Measurements from ENCODE around the gene RASEF.

RASEF gene

GRCh38 chr9:83012922-83013838, 49.8 kb downstream of the RASEF start:
- no peak for DNase-seq (ENCODE audit: low read depth in 2 of 2)

- no peak for DNase-seq (ENCODE audit: low read depth in 2 of 2)
Measured at GRCh38 chr9:83012168-83012921, 50.6 kb downstream of the RASEF start.

- DNase-seq (ENCODE audit: low read depth in 2 of 2): no peak
Measured at GRCh38 chr9:83011611-83012010, 51.3 kb downstream of the RASEF start.

- DNase-seq (ENCODE audit: low read depth in 2 of 2): no peak
Measured at GRCh38 chr9:83007521-83008300, 55.2 kb downstream of the RASEF start.

GRCh38 chr9:83006378-83006777, 56.6 kb downstream of the RASEF start:
- DNase-seq (ENCODE audit: low read depth in 2 of 2): no peak

GRCh38 chr9:83005963-83006362, 57.0 kb downstream of the RASEF start:
- DNase-seq (ENCODE audit: low read depth in 2 of 2): no peak

GRCh38 chr9:83005361-83005760, 57.6 kb downstream of the RASEF start:
- DNase-seq (ENCODE audit: low read depth in 2 of 2): no peak

- DNase-seq (ENCODE audit: low read depth in 2 of 2): no peak
Measured at GRCh38 chr9:83002329-83002728, 60.6 kb downstream of the RASEF start.

- no peak for DNase-seq (ENCODE audit: low read depth in 2 of 2)
Measured at GRCh38 chr9:83000765-83001164, 62.2 kb downstream of the RASEF start.

GRCh38 chr9:82998409-82998808, 64.5 kb downstream of the RASEF start:
- no peak for DNase-seq (ENCODE audit: low read depth in 2 of 2)

GRCh38 chr9:82997476-82998140, 65.3 kb downstream of the RASEF start:
- DNase-seq (ENCODE audit: low read depth in 2 of 2): no peak

GRCh38 chr9:82996941-82997340, 66.0 kb downstream of the RASEF start:
- DNase-seq (ENCODE audit: low read depth in 2 of 2): no peak

GRCh38 chr9:82993856-82994605, 68.9 kb downstream of the RASEF start:
- no peak for DNase-seq (ENCODE audit: low read depth in 2 of 2)

GRCh38 chr9:82991671-82992070, 71.3 kb downstream of the RASEF start:
- no peak for DNase-seq (ENCODE audit: low read depth in 2 of 2)

GRCh38 chr9:82989929-82990328, 73.0 kb downstream of the RASEF start:
- no peak for DNase-seq (ENCODE audit: low read depth in 2 of 2)

GRCh38 chr9:82988488-82988887, 74.5 kb downstream of the RASEF start:
- DNase-seq (ENCODE audit: low read depth in 2 of 2): no peak

- no peak for DNase-seq (ENCODE audit: low read depth in 2 of 2)
Measured at GRCh38 chr9:82987370-82988189, 75.4 kb downstream of the RASEF start.

- no peak for DNase-seq (ENCODE audit: low read depth in 2 of 2)
Measured at GRCh38 chr9:82981552-82981951, 81.4 kb downstream of the RASEF start.

- DNase-seq (ENCODE audit: low read depth in 2 of 2): no peak
Measured at GRCh38 chr9:82975176-82975575, 87.8 kb downstream of the RASEF start.

- no peak for DNase-seq (ENCODE audit: low read depth in 2 of 2)
Measured at GRCh38 chr9:82972446-82972845, 90.5 kb downstream of the RASEF start.
